Measurements from ENCODE around the gene RAP1GDS1. TPM values are rescaled to one million over a fixed set of nuclear protein-coding genes. Genes with fewer than 3 reads are reported as not detected.

Gene RAP1GDS1
- polyA plus RNA-seq, 3 donors = 23.6 to 37.9 (median 37.8) TPM

GRCh38 chr4:98289375-98289774 is 28.2 kb downstream of the RAP1GDS1 start:
- Histone ChIP-seq H3K4me3 (replicated peaks in 1 of 3; ENCODE audit: low read depth in 2 of 3, low read length in 3 of 3) (no peak overlapping the region), H3K4me2 (replicated peaks; ENCODE audit: extremely low read depth, low read length, poor library complexity, severe bottlenecking) (no peak overlapping the region)

GRCh38 chr4:98290511-98290910 is 29.3 kb downstream of the RAP1GDS1 start:
- 92% methylated on average over 2 of the region's 2 CpGs for WGBS (ENCODE audit: insufficient coverage)
- no peak overlapping the region for H3K4me3 Mint-ChIP-seq
- H3K27ac Mint-ChIP-seq = no peak overlapping the region
- H3K9me3 ChIP-seq (replicated peaks in 1 of 2; ENCODE audit: control insufficient read depth in 1 of 2, insufficient read depth in 1 of 2, low read length in 2 of 2) = no peaks in the 10 kb centered on the region
- H3K4me2 ChIP-seq (replicated peaks; ENCODE audit: extremely low read depth, low read length, poor library complexity, severe bottlenecking) = no peak overlapping the region
- H3K9me3 Mint-ChIP-seq = peaks cover 0 to 4% (median 0%) of the 10 kb centered on the region in 7 donors
- no peaks in the 10 kb centered on the region for H3K4me1 ChIP-seq (ENCODE audit: control insufficient read depth in 1 of 2, insufficient read depth in 2 of 2, low read length in 2 of 2)
- no peaks in the 10 kb centered on the region for H3K27me3 ChIP-seq (ENCODE audit: control insufficient read depth in 2 of 2, insufficient read depth in 2 of 2, low read length in 2 of 2)
- no peak for DNase-seq
- H3K4me3 ChIP-seq (replicated peaks in 1 of 3; ENCODE audit: low read depth in 2 of 3, low read length in 3 of 3) = no peak overlapping the region
- H3K4me1 Mint-ChIP-seq = peaks cover 6% of the 10 kb centered on the region
- H4K20me1 ChIP-seq (ENCODE audit: insufficient read depth, low read length) = peaks cover 48% of the 10 kb centered on the region
- no peak overlapping the region for H2AFZ ChIP-seq (ENCODE audit: insufficient read depth, low read depth, low read length, poor library complexity, severe bottlenecking)
- TF ChIP-seq CTCF (IDR thresholded peaks at IDR 0.05) = no peak
- H3K79me2 ChIP-seq (ENCODE audit: insufficient read depth, low read length) = peaks cover 62% of the 10 kb centered on the region
- intact Hi-C loops (cut with micrococcal nuclease) = no loop called here
- H3K27me3 Mint-ChIP-seq (ENCODE audit: low read depth in 3 of 3) = no peaks in the 10 kb centered on the region
- peaks cover 10 to 22% of the 10 kb centered on the region in 2 donors for H3K36me3 ChIP-seq (replicated peaks in 1 of 2; ENCODE audit: control insufficient read depth in 1 of 2, insufficient read depth in 2 of 2, low read length in 2 of 2)
- peaks cover 15 to 23% of the 10 kb centered on the region in 2 donors for H3K36me3 Mint-ChIP-seq
- H3K9ac ChIP-seq (ENCODE audit: insufficient read depth, low read length, poor library complexity, severe bottlenecking) = no peak overlapping the region
- H3K27ac ChIP-seq (ENCODE audit: low read depth in 1 of 2, low read length in 2 of 2) = no peak overlapping the region

More at GRCh38 chr4:98289375-98289774, 28.2 kb downstream of the RAP1GDS1 start:
- Mint-ChIP-seq H3K4me3 (no peak overlapping the region), H3K36me3 (peaks cover 7 to 12% of the 10 kb centered on the region in 2 donors), H3K27ac (peak overlapping the region in 1 of 7 donors; percentile 38), H3K27me3 (ENCODE audit: low read depth in 3 of 3) (no peaks in the 10 kb centered on the region), H3K4me1 (peaks cover 6% of the 10 kb centered on the region), H3K9me3 (peaks cover 0 to 4% (median 0%) of the 10 kb centered on the region in 7 donors)
- Histone ChIP-seq H3K4me1 (ENCODE audit: control insufficient read depth in 1 of 2, insufficient read depth in 2 of 2, low read length in 2 of 2) (no peaks in the 10 kb centered on the region), H4K20me1 (ENCODE audit: insufficient read depth, low read length) (peaks cover 59% of the 10 kb centered on the region), H3K79me2 (ENCODE audit: insufficient read depth, low read length) (peaks cover 67% of the 10 kb centered on the region), H3K9ac (ENCODE audit: insufficient read depth, low read length, poor library complexity, severe bottlenecking) (no peak overlapping the region), H3K36me3 (replicated peaks in 1 of 2; ENCODE audit: control insufficient read depth in 1 of 2, insufficient read depth in 2 of 2, low read length in 2 of 2) (peaks cover 7 to 11% of the 10 kb centered on the region in 2 donors), H3K27me3 (ENCODE audit: control insufficient read depth in 2 of 2, insufficient read depth in 2 of 2, low read length in 2 of 2) (no peaks in the 10 kb centered on the region), H3K27ac (ENCODE audit: low read depth in 1 of 2, low read length in 2 of 2) (no peak overlapping the region), H2AFZ (ENCODE audit: insufficient read depth, low read depth, low read length, poor library complexity, severe bottlenecking) (no peak overlapping the region), H3K9me3 (replicated peaks in 1 of 2; ENCODE audit: control insufficient read depth in 1 of 2, insufficient read depth in 1 of 2, low read length in 2 of 2) (no peaks in the 10 kb centered on the region)
- TF ChIP-seq CTCF (IDR thresholded peaks at IDR 0.05) = no peak
- no peak for DNase-seq
- no CpG with 5 or more reads among the region's 1 CpG for WGBS (ENCODE audit: insufficient coverage)
- intact Hi-C loops (cut with micrococcal nuclease) = no loop called here

Data from CD14-positive monocyte (primary cell).